Neural cell (in vitro differentiated cells): ENCODE results near the gene ITPK1.

Experiments used
- CTCF ChIP-seq: fragments of 450-650 bp; IDR thresholded peaks from 2 replicates; pipeline ENCODE4 v1.5.1; 2014; ENCODE audit warnings: antibody characterized with exemption, mild to moderate bottlenecking, moderate library complexity; ENCODE audit not compliant: poor library complexity, severe bottlenecking
- MXI1 ChIP-seq: fragments of 450-650 bp; conservative IDR thresholded peaks from 2 replicates; pipeline ENCODE4 v1.6.1; 2014; ENCODE audit warnings: antibody characterized with exemption, mild to moderate bottlenecking; ENCODE audit not compliant: poor library complexity, severe bottlenecking

GRCh38 chr14:93026339-93026738 lies 89.4 kb downstream of the ITPK1 start:
- no peak for TF ChIP-seq CTCF
- TF ChIP-seq MXI1, result no peak
